ENCODE data around the gene PLVAP.

The PLVAP gene

DNA sequence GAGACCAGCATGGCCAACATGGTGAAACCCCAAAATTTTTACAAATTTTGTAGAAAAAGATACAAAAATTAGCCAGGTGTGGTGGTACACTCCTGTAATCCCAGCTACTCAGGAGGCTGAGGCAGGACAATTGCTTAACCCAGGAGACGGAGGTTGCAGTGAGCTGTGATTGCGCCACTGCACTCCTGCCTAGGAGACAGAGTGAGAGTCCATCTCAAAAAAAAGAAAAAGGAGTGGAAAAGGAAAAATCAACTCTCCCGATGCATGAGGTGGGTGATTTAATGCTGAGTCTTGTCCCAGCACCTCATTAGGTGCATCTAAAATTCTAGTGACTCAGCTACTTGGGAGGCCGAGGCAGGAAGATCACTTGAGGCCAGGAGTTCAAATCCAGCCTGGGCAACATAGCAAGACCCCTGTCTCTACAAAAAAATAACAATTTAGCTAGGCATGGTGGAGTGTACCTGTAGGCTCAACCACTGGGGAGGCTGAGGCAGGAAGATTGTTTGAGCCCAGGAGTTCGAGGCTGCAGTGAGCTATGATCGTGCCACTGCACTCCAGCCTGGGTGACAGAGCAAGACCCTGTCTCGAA is 20.0 kb downstream of the PLVAP start:
- DNase-seq, result no peak

- no peak for DNase-seq
These were observed 23.8 kb downstream of the PLVAP start for GRCh38 chr19:17353386-17353785.

GRCh38 chr19:17352608-17353280 is 24.4 kb downstream of the PLVAP start:
- no peak for DNase-seq

DNA sequence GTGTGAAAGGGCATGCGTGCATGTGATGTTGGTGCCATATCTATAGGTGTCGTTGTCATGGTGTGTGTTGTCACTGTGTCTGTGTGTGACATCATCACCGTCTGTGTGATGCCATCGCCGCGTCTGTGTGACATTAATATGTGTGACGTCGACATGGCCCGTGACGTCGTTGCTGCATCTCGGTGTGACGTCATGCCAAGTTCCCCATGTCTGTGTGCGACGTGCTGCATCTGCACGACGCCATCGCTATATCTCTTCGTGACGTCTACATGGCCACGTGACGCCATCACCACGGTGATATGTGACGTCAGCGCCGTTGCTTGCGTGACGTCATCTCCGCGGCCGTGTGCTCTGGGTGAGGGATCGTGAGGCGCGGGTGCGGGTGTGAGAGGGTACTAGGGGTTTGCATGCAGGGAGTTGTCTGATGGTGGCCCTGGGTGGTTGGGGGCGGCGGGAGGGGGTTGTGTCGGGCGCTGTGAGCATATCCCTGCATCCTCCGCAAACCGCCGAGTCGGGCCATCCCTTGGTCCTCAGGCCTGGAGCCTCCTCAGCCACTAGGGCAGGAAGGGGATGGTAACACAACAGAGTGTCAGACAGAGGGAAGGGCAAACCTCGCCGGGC is 25.2 kb downstream of the PLVAP start:
- DNase-seq, result no peak

DNA sequence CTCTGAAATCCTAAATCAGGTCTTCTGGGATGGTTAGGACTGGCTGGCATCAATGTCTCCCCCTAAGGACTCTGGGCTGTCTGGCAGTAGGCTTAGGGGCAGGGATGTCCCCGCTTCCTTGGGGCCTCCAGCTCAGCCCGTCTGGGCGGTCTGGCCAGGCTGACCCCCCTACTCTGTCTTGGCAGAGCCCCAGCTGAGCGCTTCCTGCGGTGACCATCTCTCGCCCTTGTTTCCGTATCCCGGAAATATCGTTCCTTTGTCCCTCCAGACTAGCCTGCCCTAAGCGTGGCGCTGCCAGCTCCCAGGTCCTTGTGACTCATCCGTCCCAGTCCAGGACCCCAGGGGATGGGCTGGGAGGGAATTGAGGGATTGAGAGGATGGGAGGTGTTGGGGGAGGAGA is 28.4 kb downstream of the PLVAP start:
- no peak for DNase-seq

GRCh38 chr19:17347877-17348276 is 29.3 kb downstream of the PLVAP start:
- DNase-seq, result no peak

DNA sequence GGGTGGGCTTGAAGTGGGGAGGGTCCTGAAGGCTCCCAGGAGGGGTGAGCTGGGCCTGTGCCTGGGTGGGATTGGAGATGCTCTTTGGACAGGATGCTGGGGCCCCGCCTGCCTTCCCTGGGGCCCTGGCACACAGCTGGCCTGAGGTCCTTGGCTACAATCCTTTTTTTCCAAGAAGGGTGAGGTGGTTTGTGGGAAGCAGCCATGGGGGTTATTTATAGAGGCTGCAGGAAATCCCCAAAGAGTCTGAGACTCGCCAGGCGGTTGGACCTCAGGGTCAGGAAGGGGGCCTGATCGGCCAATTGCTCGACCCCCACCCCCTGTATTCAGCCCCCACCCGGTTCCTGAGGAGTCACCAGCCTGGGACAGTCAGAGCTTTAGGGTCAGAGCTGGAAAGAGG is 29.8 kb downstream of the PLVAP start:
- no peak for DNase-seq

- DNase-seq, result peak; percentile 73
These were observed 31.0 kb downstream of the PLVAP start for GRCh38 chr19:17346109-17346671.

- no peak for DNase-seq
These were observed 35.3 kb downstream of the PLVAP start for GRCh38 chr19:17341845-17342244.

DNA sequence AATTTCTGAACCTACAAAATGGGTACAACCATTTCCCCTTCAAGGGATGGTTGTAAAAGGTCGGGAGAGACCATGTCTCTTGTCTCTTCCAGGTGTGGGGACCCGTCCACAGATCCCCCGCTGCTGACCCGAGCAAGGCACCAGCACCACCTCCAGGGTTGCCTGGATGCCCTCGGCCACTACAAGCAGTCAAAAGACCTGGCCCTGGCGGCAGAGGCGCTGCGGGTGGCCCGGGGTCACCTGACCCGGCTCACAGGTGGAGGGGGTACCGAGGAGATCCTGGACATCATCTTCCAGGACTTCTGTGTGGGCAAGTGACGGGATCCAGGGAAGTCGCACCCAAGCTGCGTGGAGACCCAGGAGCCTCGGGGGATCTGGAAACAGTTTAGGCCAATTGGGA is 35.8 kb downstream of the PLVAP start:
- DNase-seq, result no peak

- no peak for DNase-seq
These were observed 36.2 kb downstream of the PLVAP start for GRCh38 chr19:17340871-17341357.

- no peak for DNase-seq
These were observed 36.8 kb downstream of the PLVAP start for GRCh38 chr19:17340302-17340870.

GRCh38 chr19:17339088-17339741 is 37.9 kb downstream of the PLVAP start:
- DNase-seq, result peak in 1 of 2 donors; percentile 46

DNA sequence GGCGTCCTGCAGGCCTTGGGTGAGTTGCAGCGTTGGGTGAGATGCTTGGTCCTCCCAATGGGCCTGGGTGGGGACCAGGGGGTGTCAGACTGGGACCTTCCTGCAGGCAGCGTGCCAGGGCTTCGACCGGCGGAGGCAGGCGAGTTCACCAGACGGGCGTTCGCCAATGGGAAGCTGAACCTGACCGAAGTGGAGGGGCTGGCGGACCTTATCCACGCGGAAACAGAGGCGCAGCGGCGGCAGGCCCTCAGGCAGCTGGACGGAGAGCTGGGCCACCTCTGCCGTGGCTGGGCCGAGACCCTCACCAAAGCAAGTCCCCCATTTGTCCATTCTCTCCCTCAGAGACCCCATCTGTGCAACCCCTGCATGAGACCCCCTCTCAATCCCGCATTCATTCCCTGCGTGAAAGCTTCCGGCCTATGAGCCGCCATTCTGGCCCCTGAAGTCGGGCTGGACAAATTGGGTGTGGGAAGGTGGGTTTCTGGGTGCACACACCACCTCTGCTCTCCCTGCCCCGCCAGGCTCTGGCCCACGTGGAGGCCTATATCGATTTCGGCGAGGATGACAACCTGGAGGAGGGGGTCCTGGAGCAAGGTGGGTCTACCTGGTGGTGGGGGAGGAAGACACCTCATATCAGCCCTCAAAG is 38.6 kb downstream of the PLVAP start:
- DNase-seq, result no peak

- DNase-seq, result no peak
These were observed 39.3 kb downstream of the PLVAP start for GRCh38 chr19:17337675-17338432.

GRCh38 chr19:17336872-17337674 is 40.1 kb downstream of the PLVAP start, which contains the start of gene GTPBP3:
Gene GTPBP3 (plus strand): TSS chr19:17337553. CDS start chr19:17337612, 59 bp downstream.
- DNase-seq, result peak; percentile 97 to 98

DNA sequence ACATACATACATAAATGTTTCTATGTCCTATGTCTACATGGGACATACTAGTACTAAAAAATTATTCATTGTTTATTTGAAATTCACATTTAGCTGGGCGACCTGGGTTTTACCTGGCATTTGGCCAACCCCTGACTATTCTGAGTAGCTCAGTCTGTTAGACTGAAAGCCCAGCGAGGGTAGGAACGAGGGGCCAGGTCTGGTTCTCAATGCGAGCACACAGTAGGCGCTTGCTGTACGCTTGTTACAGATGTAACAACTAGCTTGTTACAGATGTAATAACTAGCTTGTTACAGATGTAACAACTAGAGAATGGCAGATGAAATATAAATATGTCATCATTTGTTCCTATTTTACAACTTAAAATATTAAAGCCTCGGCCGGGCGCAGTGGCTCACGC is 41.6 kb downstream of the PLVAP start:
- DNase-seq, result no peak

DNA sequence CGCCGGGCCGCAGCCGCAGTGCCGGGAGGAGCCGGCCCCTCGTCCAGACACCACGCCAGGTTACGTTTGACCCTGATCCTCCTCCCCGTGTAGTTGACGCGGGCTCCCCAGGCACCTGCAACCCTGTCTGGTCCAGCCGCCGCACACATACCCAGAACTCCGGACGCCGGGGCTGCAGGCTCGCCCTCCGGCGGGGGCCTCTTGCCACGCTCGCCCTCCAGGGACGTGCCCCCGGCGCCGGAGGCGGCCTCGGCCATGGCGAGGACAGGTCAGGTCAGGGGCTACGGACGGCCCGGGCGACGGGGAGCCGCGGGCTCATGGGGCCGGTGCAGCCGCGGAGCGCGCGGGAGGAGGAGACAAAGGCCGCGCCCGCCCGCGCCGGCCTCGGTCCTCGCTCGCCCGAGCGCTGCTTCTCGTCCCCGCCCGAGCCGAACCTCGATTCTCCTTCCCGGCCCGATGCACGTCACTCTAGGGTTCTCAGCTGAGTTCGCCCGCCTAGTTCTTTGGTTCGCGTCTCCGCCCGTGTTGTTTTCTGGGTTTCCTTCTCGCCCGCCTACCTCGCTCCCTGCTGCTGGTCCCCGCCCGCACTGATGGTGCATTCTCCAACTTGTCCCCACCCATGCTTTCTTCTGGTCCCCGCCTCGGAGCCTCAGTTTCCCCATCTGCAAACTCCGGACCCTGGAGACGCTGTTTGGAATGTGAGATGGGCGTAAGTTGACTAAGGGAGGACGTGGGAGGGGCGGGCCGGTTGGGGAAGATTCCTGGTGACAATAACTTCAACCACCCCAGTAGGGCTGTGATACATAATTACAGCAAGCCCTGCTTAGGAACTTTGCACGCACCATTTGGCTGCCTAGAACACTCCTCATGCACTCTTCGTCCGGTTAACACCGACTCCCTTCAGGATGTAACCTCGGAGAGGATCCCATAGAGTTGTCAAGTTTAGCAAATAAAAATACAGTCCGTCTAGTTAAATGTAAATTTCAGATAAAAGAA is 42.4 kb downstream of the PLVAP start, which contains the start of gene ANO8:
TSS of gene ANO8 (minus strand) at position 442 of the 996 bp plus-strand sequence. CDS start at position 257, 185 bp downstream.
- DNase-seq, result peak; percentile 95 to 98
